Measurements from ENCODE around the gene SPAG16. TPM values are rescaled to one million over a fixed set of nuclear protein-coding genes. Genes with fewer than 3 reads are reported as not detected.

The SPAG16 gene
- total RNA-seq, 1 experiment from 2014 or later: 30.0 TPM

DNA sequence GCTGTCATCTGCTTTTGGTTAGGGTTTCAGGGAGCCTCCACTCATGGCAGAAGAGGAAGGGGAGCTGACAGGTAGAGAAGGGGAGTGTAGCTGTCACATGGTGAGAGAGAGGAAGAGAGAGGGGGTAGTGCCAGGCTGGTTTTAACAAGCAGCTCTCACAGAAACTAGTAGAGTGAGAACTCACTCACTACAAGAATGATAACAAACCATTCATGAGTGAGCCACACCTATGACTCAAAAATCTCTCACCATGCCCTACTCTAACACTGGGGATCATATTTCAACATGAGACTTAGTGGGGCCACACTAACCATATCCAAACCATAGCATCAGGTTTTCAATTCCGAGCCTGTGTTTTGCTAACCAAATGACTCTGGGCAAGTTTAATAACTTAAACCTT lies 851.7 kb downstream of the SPAG16 start:
- H3K4me3 ChIP-seq: no peak overlapping the region
- BruUV-seq (replicated peaks): no TSS peak
- no peak overlapping the region for H2AFZ ChIP-seq
- H3F3A ChIP-seq (ENCODE audit: insufficient read depth, low read depth): no peaks in the 10 kb centered on the region
- no peaks in the 10 kb centered on the region for H3K9me3 ChIP-seq (ENCODE audit: insufficient read depth, low read depth)
- ChIA-PET CTCF (no interaction called here), POLR2A (ENCODE audit: unreplicated experiment) (no interaction called here)
- TF ChIP-seq EZH2 (IDR thresholded peaks at IDR 0.05; ENCODE audit: low read depth): no peak
- TF ChIP-seq, protein P1, sequence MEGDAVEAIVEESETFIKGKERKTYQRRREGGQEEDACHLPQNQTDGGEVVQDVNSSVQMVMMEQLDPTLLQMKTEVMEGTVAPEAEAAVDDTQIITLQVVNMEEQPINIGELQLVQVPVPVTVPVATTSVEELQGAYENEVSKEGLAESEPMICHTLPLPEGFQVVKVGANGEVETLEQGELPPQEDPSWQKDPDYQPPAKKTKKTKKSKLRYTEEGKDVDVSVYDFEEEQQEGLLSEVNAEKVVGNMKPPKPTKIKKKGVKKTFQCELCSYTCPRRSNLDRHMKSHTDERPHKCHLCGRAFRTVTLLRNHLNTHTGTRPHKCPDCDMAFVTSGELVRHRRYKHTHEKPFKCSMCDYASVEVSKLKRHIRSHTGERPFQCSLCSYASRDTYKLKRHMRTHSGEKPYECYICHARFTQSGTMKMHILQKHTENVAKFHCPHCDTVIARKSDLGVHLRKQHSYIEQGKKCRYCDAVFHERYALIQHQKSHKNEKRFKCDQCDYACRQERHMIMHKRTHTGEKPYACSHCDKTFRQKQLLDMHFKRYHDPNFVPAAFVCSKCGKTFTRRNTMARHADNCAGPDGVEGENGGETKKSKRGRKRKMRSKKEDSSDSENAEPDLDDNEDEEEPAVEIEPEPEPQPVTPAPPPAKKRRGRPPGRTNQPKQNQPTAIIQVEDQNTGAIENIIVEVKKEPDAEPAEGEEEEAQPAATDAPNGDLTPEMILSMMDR (conservative IDR thresholded peaks at IDR 0.05): no peak
- H3K27ac ChIP-seq: no peak overlapping the region
- H3K4me1 ChIP-seq (replicated peaks; ENCODE audit: insufficient read depth): peaks cover 5% of the 10 kb centered on the region; the same call in 1 of the 2 replicates
- no peaks in the 10 kb centered on the region for H3K27me3 ChIP-seq (ENCODE audit: insufficient read depth, low read depth)
- peak in 1 of 2 experiments; percentile 45 for DNase-seq
- H3K4me2 ChIP-seq: no peak overlapping the region
- intact Hi-C loops (cut with micrococcal nuclease; ENCODE audit: unreplicated experiment): no loop called here
- no peaks in the 10 kb centered on the region for H3K79me2 ChIP-seq (ENCODE audit: low read depth)
- no peaks in the 10 kb centered on the region for H3K9me2 ChIP-seq (ENCODE audit: insufficient read depth)
- H3K36me3 ChIP-seq (ENCODE audit: low read depth): no peaks in the 10 kb centered on the region
- H4K20me1 ChIP-seq (ENCODE audit: insufficient read depth): no peaks in the 10 kb centered on the region

DNA sequence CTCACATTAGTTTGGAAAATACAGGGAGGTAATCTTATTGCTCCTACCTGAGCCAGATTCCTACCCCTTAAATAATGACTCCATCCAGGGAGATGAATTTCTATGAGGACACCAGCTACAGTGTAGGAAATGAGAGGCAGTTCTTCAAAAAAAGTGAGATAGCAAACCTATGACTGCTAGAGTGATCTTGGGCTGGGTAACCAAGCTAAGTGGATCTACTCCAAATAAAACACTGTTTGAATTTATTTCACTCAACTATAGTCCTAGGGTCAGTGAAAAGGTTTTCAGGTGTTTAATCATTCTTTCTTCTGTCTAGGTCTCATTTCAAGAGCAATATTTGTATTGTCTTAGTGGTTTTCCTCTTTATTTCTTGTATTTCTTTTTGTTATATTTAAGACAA lies 854.5 kb downstream of the SPAG16 start:
- no TSS peak for BruUV-seq (replicated peaks)
- CTCF ChIA-PET: no interaction called here
- H3K79me2 ChIP-seq (ENCODE audit: low read depth): no peaks in the 10 kb centered on the region
- no peak overlapping the region for H3K4me2 ChIP-seq
- no peaks in the 10 kb centered on the region for H4K20me1 ChIP-seq (ENCODE audit: insufficient read depth)
- peaks cover 5% of the 10 kb centered on the region; the same call in 1 of the 2 replicates for H3K4me1 ChIP-seq (replicated peaks; ENCODE audit: insufficient read depth)
- H3K27ac ChIP-seq: no peak overlapping the region
- TF ChIP-seq, protein P1 (conservative IDR thresholded peaks at IDR 0.05): no peak
- no peak for TF ChIP-seq EZH2 (IDR thresholded peaks at IDR 0.05; ENCODE audit: low read depth)
- POLR2A ChIA-PET (ENCODE audit: unreplicated experiment): no interaction called here
- intact Hi-C loops (cut with micrococcal nuclease; ENCODE audit: unreplicated experiment): no loop called here
- H3K4me3 ChIP-seq: no peak overlapping the region
- no peak for DNase-seq
- no peaks in the 10 kb centered on the region for H3K36me3 ChIP-seq (ENCODE audit: low read depth)
- H3K9me3 ChIP-seq (ENCODE audit: insufficient read depth, low read depth): no peaks in the 10 kb centered on the region
- H2AFZ ChIP-seq: no peak overlapping the region
- no peaks in the 10 kb centered on the region for H3K9me2 ChIP-seq (ENCODE audit: insufficient read depth)
- no peaks in the 10 kb centered on the region for H3F3A ChIP-seq (ENCODE audit: insufficient read depth, low read depth)
- no peaks in the 10 kb centered on the region for H3K27me3 ChIP-seq (ENCODE audit: insufficient read depth, low read depth)

DNA sequence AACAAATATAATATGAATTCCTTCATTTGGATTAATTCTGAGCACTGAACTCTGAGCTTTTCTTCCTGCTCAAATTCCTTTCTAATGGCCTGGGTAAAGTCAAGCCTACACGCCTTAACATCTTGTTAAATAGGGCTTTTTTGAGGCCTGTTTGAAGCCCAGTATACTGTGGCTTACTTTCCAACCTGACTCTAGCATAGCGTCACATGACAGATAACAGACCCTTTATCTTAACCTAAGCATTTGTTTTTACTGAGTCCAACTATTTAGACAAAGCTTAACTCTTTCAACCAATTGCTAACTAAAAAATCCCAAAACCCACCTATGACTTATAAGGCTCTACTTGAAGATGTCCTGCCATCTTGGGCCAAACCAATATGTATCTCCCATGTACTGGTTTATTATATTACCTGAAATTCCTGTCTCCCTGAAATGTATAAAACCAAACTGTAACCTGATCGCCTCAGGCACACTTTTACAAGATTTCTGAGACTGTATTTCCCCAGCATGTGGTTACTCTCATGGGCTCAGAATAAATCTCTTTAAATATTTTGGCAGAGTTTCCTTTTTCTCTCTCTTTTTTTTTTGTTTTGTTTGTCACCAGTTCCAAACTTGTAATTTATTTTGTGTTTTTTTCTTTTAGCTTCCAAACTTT lies 855.5 kb downstream of the SPAG16 start:
- no peaks in the 10 kb centered on the region for H4K20me1 ChIP-seq (ENCODE audit: insufficient read depth)
- ChIA-PET POLR2A (ENCODE audit: unreplicated experiment) (no interaction called here), CTCF (no interaction called here)
- no peaks in the 10 kb centered on the region for H3K9me3 ChIP-seq (ENCODE audit: insufficient read depth, low read depth)
- H3F3A ChIP-seq (ENCODE audit: insufficient read depth, low read depth): no peaks in the 10 kb centered on the region
- 0 out of 2 replicates have a peak overlapping the region, but pooled peaks have one; percentile 0 for H3K4me2 ChIP-seq
- no peaks in the 10 kb centered on the region for H3K27me3 ChIP-seq (ENCODE audit: insufficient read depth, low read depth)
- no peaks in the 10 kb centered on the region for H3K36me3 ChIP-seq (ENCODE audit: low read depth)
- no peak overlapping the region for H3K4me3 ChIP-seq
- peaks cover 5% of the 10 kb centered on the region; the same call in 1 of the 2 replicates for H3K4me1 ChIP-seq (replicated peaks; ENCODE audit: insufficient read depth)
- BruUV-seq (replicated peaks): no TSS peak
- H3K27ac ChIP-seq: 0 out of 2 replicates have a peak overlapping the region, but pooled peaks have one; percentile 0
- no peak for TF ChIP-seq EZH2 (IDR thresholded peaks at IDR 0.05; ENCODE audit: low read depth)
- TF ChIP-seq, protein P1 (conservative IDR thresholded peaks at IDR 0.05): no peak
- intact Hi-C loops (cut with micrococcal nuclease; ENCODE audit: unreplicated experiment): no loop called here
- DNase-seq: peak in 1 of 2 experiments; percentile 53
- no peak overlapping the region for H2AFZ ChIP-seq
- H3K9me2 ChIP-seq (ENCODE audit: insufficient read depth): no peaks in the 10 kb centered on the region
- no peaks in the 10 kb centered on the region for H3K79me2 ChIP-seq (ENCODE audit: low read depth)

Data from PC-9 (cell line).